OCI-LY1 (cell line): ENCODE results near the gene SMIM20.

Experiments used
- CTCF ChIP-seq: fragments of 200-600 bp; sonication (generic), shearing (Covaris generic); IDR thresholded peaks from 2 replicates; pipeline ENCODE4 v1.5.1; 2017; ENCODE audit warnings: mild to moderate bottlenecking, antibody characterized with exemption, low read length, moderate library complexity, mixed read lengths
- EZH2 ChIP-seq: fragments of 200-600 bp; sonication (generic), shearing (Covaris generic); IDR thresholded peaks from 2 replicates; pipeline ENCODE4 v1.8.0; 2017; ENCODE audit warnings: borderline replicate concordance, mixed run types, mild to moderate bottlenecking, antibody characterized with exemption, low read length, moderate library complexity, mixed read lengths

- TF ChIP-seq CTCF (no peak), EZH2 (no peak)
These were observed 39.7 kb downstream of the SMIM20 start for GRCh38 chr4:25953740-25954139.
